Activated CD4-positive, alpha-beta T cell treated with anti-CD3 and anti-CD28 coated beads for 36 hours (primary cell): ENCODE results near the gene REPS2. TPM values are rescaled to one million over a fixed set of nuclear protein-coding genes. Genes with fewer than 3 reads are reported as not detected.
A peak's percentile ranks its signal among the peaks of the same experiment; 100 is the strongest.

ENCODE experiments used
- ATAC-seq: fragments of 200-7000 bp; cut with Tn5 transposase; one replicate; pipeline ENCODE4 v1.10.0; 2021; ENCODE audit warnings: mild to moderate bottlenecking, moderate library complexity
- CTCF ChIA-PET: fragments of 350-600 bp; sonication (Branson Sonifier 250); formaldehyde crosslinking; loops from one replicate; lab custom pipeline; 2021; ENCODE audit warnings: antibody characterized with exemption; lab: Charles Lee
- POLR2A ChIA-PET: fragments of 350-600 bp; sonication (Branson Sonifier 250); formaldehyde crosslinking; loops from one replicate; lab custom pipeline; 2021; ENCODE audit warnings: antibody characterized with exemption, inconsistent platforms; lab: Charles Lee
- DNase-seq: peaks from one replicate; pipeline ENCODE4 v3.0.0-alpha.2; 2020
- H3K27ac Mint-ChIP-seq: one replicate; pipeline ENCODE4 v1.8.0; 2021; ENCODE audit warnings: mixed read lengths
- H3K27me3 Mint-ChIP-seq: one replicate; pipeline ENCODE4 v1.8.0; 2021; ENCODE audit warnings: mixed read lengths
- H3K36me3 Mint-ChIP-seq: one replicate; pipeline ENCODE4 v1.8.0; 2021; ENCODE audit warnings: low read depth, mixed read lengths
- H3K4me1 Mint-ChIP-seq: one replicate; pipeline ENCODE4 v1.8.0; 2021; ENCODE audit warnings: mixed read lengths
- H3K4me3 Mint-ChIP-seq: one replicate; pipeline ENCODE4 v1.8.0; 2021; ENCODE audit warnings: mild to moderate bottlenecking, moderate library complexity, mixed read lengths
- H3K9me3 Mint-ChIP-seq: one replicate; pipeline ENCODE4 v1.8.0; 2021; ENCODE audit warnings: low read depth, mixed read lengths
- intact Hi-C, 2 experiments: fragments of 100-400 bp; cut with DNase I in 1 of 2; cut with micrococcal nuclease in 1 of 2; formaldehyde crosslinking; loops; one replicate each; pipeline versions ENCODE4 v1.14.2 to v1.15.1; 2022 to 2024; cut with DNase I, micrococcal nuclease
- total RNA-seq, 2 experiments: library from RNA; stranded (reverse); gene quantifications; one replicate each; pipeline ENCODE4 v1.2.3, GENCODE V29; 2021

The REPS2 gene
- total RNA-seq, 2 experiments from 2014 or later: not detected

- no peak for ATAC-seq
- no peak overlapping the region for H3K27ac Mint-ChIP-seq
- intact Hi-C loops: no loop called here
- H3K4me3 Mint-ChIP-seq: no peak overlapping the region
- no peaks in the 10 kb centered on the region for H3K36me3 Mint-ChIP-seq
- POLR2A ChIA-PET: no interaction called here
- no peak for DNase-seq
- no peaks in the 10 kb centered on the region for H3K9me3 Mint-ChIP-seq
- H3K27me3 Mint-ChIP-seq: peaks cover 2% of the 10 kb centered on the region
- CTCF ChIA-PET: no interaction called here
- H3K4me1 Mint-ChIP-seq: no peaks in the 10 kb centered on the region
Observed at GRCh38 chrX:17098516-17099247, 152.2 kb downstream of the REPS2 start.

GRCh38 chrX:17104433-17104832, 158.0 kb downstream of the REPS2 start:
- DNase-seq (no peak), ATAC-seq (no peak)
- H3K4me3 Mint-ChIP-seq: no peak overlapping the region
- intact Hi-C loops: no loop called here
- no peaks in the 10 kb centered on the region for H3K36me3 Mint-ChIP-seq
- H3K27me3 Mint-ChIP-seq: no peaks in the 10 kb centered on the region
- no peak overlapping the region for H3K27ac Mint-ChIP-seq
- no peaks in the 10 kb centered on the region for H3K9me3 Mint-ChIP-seq
- CTCF ChIA-PET: interaction anchor here (0.6 kb wide), 1 partner anchor 1620 kb away, joined by 3 read pairs; no protein-coding TSS in a partner anchor
- no peaks in the 10 kb centered on the region for H3K4me1 Mint-ChIP-seq
- POLR2A ChIA-PET: no interaction called here

- ChIA-PET CTCF (no interaction called here), POLR2A (no interaction called here)
- H3K4me1 Mint-ChIP-seq: no peaks in the 10 kb centered on the region
- H3K27ac Mint-ChIP-seq: no peak overlapping the region
- intact Hi-C loops: loop anchor here in 1 of 2 experiments (2.0 to 5.0 kb wide), 2 partner anchors 471 to 570 kb away; no protein-coding TSS in a partner anchor
- no peak overlapping the region for H3K4me3 Mint-ChIP-seq
- H3K36me3 Mint-ChIP-seq: no peaks in the 10 kb centered on the region
- no peaks in the 10 kb centered on the region for H3K9me3 Mint-ChIP-seq
- H3K27me3 Mint-ChIP-seq: no peaks in the 10 kb centered on the region
- ATAC-seq (no peak), DNase-seq (no peak)
Observed at GRCh38 chrX:17120816-17121215, 174.4 kb downstream of the REPS2 start.

GRCh38 chrX:17154001-17154400, 207.5 kb downstream of the REPS2 start:
- ATAC-seq (no peak), DNase-seq (no peak)
- CTCF ChIA-PET: no interaction called here
- Mint-ChIP-seq H3K9me3 (no peaks in the 10 kb centered on the region), H3K27ac (no peak overlapping the region), H3K4me3 (no peak overlapping the region), H3K4me1 (no peaks in the 10 kb centered on the region), H3K27me3 (peaks cover 4% of the 10 kb centered on the region), H3K36me3 (no peaks in the 10 kb centered on the region)
- POLR2A ChIA-PET: no interaction called here
- intact Hi-C loops: no loop called here

GRCh38 chrX:17160975-17161374, 214.5 kb downstream of the REPS2 start:
- POLR2A ChIA-PET: no interaction called here
- CTCF ChIA-PET: no interaction called here
- H3K27me3 Mint-ChIP-seq: no peaks in the 10 kb centered on the region
- H3K4me1 Mint-ChIP-seq: no peaks in the 10 kb centered on the region
- peaks cover 8% of the 10 kb centered on the region for H3K9me3 Mint-ChIP-seq
- no peak overlapping the region for H3K4me3 Mint-ChIP-seq
- DNase-seq (no peak), ATAC-seq (no peak)
- H3K36me3 Mint-ChIP-seq: no peaks in the 10 kb centered on the region
- H3K27ac Mint-ChIP-seq: no peak overlapping the region
- intact Hi-C loops: no loop called here

GRCh38 chrX:17161991-17162390, 215.5 kb downstream of the REPS2 start:
- H3K27me3 Mint-ChIP-seq: no peaks in the 10 kb centered on the region
- no peak for ATAC-seq
- intact Hi-C loops: no loop called here
- H3K9me3 Mint-ChIP-seq: peaks cover 8% of the 10 kb centered on the region
- ChIA-PET POLR2A (no interaction called here), CTCF (interaction anchor here (0.5 kb wide), 1 partner anchor 14 kb away, joined by 3 read pairs; no protein-coding TSS in a partner anchor)
- no peak for DNase-seq
- no peaks in the 10 kb centered on the region for H3K36me3 Mint-ChIP-seq
- no peak overlapping the region for H3K4me3 Mint-ChIP-seq
- H3K4me1 Mint-ChIP-seq: no peaks in the 10 kb centered on the region
- H3K27ac Mint-ChIP-seq: no peak overlapping the region

- intact Hi-C loops: no loop called here
Observed at GRCh38 chrX:17164079-17164478, 217.6 kb downstream of the REPS2 start.

GRCh38 chrX:17164941-17165340, 218.5 kb downstream of the REPS2 start:
- ATAC-seq (no peak), DNase-seq (peak; percentile 6)
- ChIA-PET CTCF (no interaction called here), POLR2A (no interaction called here)
- Mint-ChIP-seq H3K27ac (no peak overlapping the region), H3K4me1 (no peaks in the 10 kb centered on the region), H3K4me3 (no peak overlapping the region), H3K27me3 (no peaks in the 10 kb centered on the region), H3K36me3 (no peaks in the 10 kb centered on the region), H3K9me3 (peaks cover 8% of the 10 kb centered on the region)
- intact Hi-C loops: no loop called here

More at GRCh38 chrX:17164079-17164478, 217.6 kb downstream of the REPS2 start:
- Mint-ChIP-seq H3K4me1 (no peaks in the 10 kb centered on the region), H3K27me3 (no peaks in the 10 kb centered on the region), H3K9me3 (peaks cover 8% of the 10 kb centered on the region), H3K4me3 (no peak overlapping the region), H3K27ac (no peak overlapping the region), H3K36me3 (no peaks in the 10 kb centered on the region)
- ChIA-PET CTCF (no interaction called here), POLR2A (no interaction called here)
- ATAC-seq (no peak), DNase-seq (no peak)

- intact Hi-C loops: no loop called here
- ATAC-seq (no peak), DNase-seq (no peak)
- peaks cover 3% of the 10 kb centered on the region for H3K9me3 Mint-ChIP-seq
- no peak overlapping the region for H3K4me3 Mint-ChIP-seq
- ChIA-PET POLR2A (no interaction called here), CTCF (no interaction called here)
- no peaks in the 10 kb centered on the region for H3K27me3 Mint-ChIP-seq
- H3K4me1 Mint-ChIP-seq: no peaks in the 10 kb centered on the region
- H3K36me3 Mint-ChIP-seq: no peaks in the 10 kb centered on the region
- no peak overlapping the region for H3K27ac Mint-ChIP-seq
Observed at GRCh38 chrX:17167915-17168314, 221.5 kb downstream of the REPS2 start.

GRCh38 chrX:17170973-17171372, 224.5 kb downstream of the REPS2 start:
- Mint-ChIP-seq H3K4me3 (no peak overlapping the region), H3K4me1 (no peaks in the 10 kb centered on the region), H3K27ac (no peak overlapping the region), H3K36me3 (no peaks in the 10 kb centered on the region), H3K9me3 (no peaks in the 10 kb centered on the region), H3K27me3 (no peaks in the 10 kb centered on the region)
- CTCF ChIA-PET: no interaction called here
- intact Hi-C loops: no loop called here
- POLR2A ChIA-PET: no interaction called here
- no peak for ATAC-seq
- DNase-seq: no peak

GRCh38 chrX:17174671-17175070, 228.2 kb downstream of the REPS2 start:
- intact Hi-C loops: no loop called here
- H3K4me3 Mint-ChIP-seq: no peak overlapping the region
- H3K27me3 Mint-ChIP-seq: no peaks in the 10 kb centered on the region
- DNase-seq (no peak), ATAC-seq (no peak)
- ChIA-PET POLR2A (no interaction called here), CTCF (no interaction called here)
- no peak overlapping the region for H3K27ac Mint-ChIP-seq
- no peaks in the 10 kb centered on the region for H3K9me3 Mint-ChIP-seq
- no peaks in the 10 kb centered on the region for H3K4me1 Mint-ChIP-seq
- H3K36me3 Mint-ChIP-seq: no peaks in the 10 kb centered on the region

- ChIA-PET CTCF (no interaction called here), POLR2A (no interaction called here)
- Mint-ChIP-seq H3K27me3 (no peaks in the 10 kb centered on the region), H3K9me3 (no peaks in the 10 kb centered on the region), H3K36me3 (no peaks in the 10 kb centered on the region), H3K4me3 (no peak overlapping the region), H3K27ac (no peak overlapping the region), H3K4me1 (no peaks in the 10 kb centered on the region)
- intact Hi-C loops: no loop called here
- DNase-seq (no peak), ATAC-seq (no peak)
Observed at GRCh38 chrX:17182317-17182716, 235.9 kb downstream of the REPS2 start.
